HG03159 (cell line): Measurements from ENCODE around the gene SLC2A6.

Experiments used
- ATAC-seq: cut with Tn5 transposase; IDR thresholded peaks from one replicate; pipeline ENCODE4 v1.9.1; 2021; ENCODE audit warnings: mild to moderate bottlenecking, moderate library complexity; ENCODE audit not compliant: unreplicated experiment

Gene SLC2A6

DNA sequence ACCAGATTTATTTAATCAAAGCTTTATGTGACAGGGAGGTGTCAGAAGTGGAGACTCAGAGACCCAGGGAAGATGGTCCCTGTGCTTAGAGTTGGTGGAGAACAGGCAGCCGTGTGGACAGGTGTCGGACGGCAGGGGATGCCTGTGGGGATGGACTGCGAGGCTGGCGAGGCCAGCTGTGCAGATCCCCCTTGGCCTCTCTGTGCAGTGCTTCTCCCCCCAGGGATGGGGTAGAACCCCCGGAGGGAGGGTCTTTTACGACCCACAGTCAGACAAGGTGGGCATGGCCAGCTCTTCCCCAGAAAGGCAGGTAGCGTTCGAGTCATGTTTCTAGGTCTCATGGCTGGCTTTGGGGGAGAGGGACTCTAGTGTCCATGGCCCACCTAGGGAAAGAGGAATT lies 4.7 kb upstream of the SLC2A6 start:
- ATAC-seq, result no peak

DNA sequence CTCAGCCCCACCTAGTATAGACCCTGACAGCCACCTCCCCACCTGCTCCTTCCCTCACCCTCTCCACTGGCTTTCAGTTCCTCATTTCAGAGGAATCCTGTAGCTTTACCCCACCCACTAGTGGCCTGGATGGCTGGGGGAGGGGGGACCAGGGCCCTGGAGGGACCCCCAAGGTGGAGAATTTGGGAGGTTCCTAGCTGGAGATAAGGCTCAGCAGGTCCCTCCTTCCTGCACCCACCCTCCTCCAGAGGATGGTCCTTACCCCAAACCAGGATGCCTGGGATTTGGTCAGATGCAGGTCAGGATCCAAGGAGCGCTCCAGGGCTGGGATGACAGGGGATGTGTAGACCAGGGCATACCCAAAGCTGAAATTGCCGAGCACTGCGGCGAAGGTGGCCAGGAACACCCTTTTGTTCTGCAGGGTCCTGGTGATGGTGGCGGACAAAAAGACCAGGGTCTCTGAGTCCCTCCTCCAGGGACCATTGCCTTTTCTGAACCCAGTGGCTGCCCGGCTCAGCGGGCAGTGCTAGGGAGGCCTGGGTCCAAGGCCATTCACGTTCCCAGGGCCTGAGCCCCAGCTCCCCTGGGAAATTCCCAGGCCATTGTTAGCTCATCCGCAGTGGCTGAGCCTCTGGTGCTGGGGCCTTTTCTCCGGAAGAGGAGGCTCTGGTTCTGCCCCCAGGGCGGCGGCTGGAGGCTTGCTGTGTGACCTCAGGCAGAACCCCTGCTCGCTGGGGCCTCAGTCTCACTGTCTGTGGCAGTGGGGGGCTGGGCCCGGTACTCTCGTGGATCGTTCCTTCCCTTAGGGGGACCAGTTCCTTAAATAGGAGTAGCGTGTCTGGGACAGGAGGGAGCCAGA lies 678 bp downstream of the SLC2A6 start:
- ATAC-seq, result peak; percentile 36

DNA sequence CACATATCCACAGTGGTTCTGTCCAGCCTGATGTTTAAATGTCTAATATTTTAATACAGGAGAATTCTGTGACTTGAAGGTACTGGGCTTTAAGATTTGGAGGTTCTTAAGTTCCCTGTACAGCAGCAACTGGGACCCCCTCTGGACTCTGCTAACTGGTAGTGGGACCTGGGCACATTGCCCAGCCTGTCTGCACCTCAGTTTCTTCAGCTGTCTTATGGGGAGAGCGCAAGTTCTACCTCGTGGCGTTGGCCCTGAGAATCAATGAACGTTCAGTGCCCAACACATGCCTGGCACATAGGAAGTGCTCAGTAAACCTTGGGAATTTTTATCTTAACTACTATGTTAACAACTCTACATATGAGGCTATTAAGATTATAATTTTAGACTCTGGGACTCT lies 1.4 kb downstream of the SLC2A6 start:
- no peak for ATAC-seq

DNA sequence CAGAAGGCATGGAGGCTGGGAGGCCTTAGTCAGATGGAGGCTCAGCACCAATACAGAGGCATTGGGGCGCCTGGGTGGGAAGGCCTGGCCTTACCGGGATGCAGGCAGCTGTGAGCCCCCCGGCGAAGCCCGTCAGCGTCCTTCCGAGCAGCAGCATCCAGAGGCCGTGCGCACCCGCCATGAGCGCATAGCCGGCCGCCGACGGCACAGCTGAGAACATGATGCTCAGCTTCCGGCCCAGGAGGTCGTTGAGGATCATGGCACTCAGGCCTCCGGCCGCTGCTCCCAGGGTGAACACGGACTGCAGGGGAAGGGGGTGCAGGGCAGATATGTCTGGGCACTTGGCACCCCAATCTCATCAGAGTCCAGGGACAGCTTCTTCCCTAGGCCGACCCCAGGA lies 2.0 kb downstream of the SLC2A6 start:
- ATAC-seq, result no peak

DNA sequence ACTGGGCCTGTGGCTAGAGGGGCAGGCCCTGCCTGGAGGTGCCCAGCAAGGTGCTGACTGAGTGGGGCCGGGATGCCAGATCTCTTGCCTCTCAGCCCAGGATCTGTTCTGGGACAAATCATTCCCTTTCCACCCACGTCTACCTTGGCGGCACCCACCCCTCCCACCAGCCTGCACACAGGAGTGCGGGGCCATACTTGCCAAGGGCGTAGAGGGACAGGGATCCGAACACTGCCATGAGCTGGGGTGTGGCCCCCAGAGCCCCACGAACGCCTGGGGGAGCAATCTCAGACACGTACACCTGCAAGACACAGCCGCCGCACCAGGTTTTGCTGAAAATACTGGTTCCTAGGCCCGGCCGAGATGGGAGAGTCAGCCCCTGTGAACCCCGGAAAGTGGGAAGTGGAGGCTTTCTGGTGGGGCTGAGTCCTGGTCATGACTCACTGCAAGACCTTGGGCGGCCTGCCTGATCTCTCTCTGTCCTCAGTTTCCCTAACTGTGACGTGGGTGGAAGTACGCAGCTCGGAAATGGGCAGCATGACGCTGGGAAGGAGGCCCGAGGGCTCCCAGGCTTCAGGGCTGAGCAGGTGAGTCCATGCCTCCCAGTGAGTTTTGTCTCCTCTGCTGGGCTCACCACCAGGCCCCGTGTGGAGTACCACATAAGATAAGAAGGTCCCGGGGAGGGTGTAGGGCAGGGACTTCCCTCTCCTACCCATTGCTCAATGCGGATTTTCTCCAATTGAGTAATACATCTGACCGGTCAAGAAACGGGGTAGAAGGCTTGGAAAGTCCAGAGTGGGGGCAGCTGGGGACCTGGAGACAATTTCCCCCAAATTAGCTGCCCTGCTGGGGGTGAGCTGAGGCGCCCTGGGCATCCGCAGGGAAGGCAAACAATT lies 2.6 kb downstream of the SLC2A6 start:
- ATAC-seq, result no peak

DNA sequence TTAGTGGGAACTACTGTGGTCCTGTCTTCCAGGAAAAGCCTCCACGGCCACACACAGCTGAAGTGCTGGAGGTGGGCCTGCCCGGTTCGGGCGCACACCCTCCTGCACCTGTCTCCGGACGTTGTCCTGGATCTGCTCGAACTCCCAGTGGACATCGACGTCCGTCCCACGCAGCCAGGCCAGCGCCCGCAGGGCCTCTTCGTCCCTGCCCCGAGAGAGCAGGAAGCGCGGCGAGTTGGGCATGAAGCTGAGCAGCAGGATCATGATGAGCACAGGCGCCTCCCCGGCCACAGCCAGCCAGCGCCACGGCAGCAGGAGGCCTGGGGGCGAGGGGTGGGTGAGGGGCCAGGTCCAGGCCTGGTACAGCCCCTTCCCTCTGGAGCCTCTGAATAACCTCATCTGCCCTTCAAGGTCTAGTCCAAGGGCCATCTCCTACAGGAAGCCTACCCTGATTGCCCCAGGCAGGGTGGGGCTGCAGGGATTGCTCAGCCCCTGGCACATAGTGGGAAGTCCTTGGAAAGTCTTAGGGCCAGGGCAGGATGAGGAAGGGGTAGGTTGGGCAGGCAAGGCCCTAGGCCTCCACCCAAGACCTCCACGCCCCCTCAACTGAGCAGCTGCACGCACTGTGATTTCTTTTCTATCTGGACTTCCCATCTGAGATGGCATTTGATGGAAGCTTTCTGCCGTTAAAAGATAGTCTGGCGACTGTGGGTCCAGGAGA lies 3.4 kb downstream of the SLC2A6 start:
- ATAC-seq, result no peak

DNA sequence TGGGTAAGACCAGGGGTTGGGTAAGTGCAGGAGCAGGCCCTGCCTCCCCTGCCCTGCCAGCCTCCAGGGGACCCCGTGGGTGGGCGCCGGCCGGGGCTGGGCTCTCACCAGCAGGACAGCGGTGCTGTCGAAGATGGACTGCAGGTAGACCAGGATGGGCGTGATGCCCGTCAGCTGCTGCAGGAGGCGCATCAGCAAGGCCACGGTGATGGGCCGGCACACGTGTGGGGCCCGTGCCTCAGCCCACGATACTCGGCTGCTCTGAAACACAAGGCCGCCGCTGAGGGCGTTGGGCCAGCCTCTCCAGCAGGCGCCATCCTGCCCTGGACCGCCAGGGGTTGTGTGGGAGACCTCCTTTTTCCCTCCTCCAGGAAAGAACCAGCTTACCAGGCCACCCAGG lies 4.0 kb downstream of the SLC2A6 start:
- ATAC-seq, result no peak

DNA sequence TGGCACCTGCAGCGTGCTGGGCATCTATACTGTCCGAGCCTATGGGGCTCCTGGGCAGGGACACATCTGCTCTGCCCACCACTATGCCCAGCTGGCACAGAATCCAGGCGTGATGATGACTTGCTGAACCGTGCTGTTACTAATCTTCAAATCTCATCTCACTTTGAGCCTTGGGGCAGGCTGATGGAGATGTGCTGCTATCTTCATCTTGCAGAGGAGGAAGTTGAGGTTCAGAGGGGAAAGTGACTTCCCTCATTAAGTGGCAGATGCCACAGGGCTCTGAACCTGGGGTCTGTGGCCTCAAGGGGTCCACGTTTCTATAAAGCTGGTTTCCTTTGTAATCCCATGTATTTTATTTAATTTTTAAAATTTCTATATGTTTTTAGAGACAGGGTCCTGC lies 4.7 kb downstream of the SLC2A6 start:
- no peak for ATAC-seq

DNA sequence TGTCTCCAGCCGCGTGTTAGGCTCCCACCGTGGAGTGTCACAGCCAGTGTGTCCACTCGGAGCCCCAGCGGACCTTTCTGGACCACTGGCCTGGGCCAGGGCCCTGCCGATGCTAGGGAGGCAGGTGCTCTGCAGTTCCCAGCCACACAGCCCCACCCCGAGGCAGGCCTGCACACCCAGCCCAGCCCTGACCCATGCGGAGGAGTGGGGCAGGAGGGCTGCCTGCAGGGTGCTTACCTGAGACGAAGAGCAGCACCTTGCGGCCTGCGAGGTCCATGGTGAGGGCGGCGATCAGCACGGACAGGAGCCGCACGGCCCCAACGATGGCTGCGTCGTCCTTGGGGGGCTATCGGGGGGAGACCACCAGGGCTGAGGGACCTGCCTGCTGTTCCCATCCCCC lies 5.2 kb downstream of the SLC2A6 start:
- no peak for ATAC-seq

DNA sequence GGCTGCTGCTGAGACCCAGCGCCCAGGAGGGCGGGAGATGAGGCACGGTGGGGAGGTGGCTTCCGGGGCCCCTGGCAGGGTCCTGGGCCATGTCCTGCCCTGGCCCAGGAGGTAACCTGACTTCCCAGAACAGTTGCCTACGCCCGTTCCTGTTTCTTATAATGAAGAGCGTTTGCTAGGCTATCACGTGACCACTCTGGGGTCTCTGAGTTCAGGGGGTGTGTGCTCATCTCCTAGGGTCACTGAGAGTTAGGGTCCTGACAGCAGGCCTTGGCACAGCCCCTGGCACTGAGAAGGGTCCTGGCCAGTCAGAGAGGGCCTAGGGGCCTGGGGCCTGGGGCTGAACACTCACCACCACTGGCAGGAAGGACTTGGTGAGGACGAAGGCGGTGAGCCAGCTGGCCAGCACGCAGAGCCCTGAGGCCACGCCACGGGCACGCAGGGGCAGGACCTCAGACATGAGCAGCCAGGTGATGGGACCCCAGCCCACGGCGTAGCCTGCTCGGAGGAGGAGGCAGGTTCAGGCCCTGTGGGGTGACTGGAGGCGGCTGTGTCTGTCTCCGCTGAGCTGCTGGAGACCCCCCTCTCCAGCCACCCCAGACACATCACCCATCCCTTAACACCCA lies 6.0 kb downstream of the SLC2A6 start:
- ATAC-seq, result no peak

DNA sequence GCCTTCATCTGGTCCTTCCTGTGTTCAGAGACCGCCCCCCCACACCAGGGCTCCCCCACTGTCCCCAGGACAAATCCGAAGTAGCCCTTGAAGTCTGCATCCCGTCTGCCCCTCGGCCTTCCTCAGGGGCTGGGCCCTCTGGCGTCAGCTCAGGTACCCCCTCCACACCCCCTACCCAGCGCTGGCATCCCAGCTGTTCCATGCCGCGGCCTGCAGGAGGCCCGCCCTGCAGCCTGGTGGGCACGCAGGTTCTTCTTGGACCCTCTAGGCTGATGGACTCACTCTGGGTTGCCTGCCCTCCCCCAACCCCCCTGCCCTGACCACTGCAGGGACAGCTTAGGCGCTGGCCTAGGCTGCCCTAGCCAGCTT lies 6.6 kb downstream of the SLC2A6 start:
- no peak for ATAC-seq

DNA sequence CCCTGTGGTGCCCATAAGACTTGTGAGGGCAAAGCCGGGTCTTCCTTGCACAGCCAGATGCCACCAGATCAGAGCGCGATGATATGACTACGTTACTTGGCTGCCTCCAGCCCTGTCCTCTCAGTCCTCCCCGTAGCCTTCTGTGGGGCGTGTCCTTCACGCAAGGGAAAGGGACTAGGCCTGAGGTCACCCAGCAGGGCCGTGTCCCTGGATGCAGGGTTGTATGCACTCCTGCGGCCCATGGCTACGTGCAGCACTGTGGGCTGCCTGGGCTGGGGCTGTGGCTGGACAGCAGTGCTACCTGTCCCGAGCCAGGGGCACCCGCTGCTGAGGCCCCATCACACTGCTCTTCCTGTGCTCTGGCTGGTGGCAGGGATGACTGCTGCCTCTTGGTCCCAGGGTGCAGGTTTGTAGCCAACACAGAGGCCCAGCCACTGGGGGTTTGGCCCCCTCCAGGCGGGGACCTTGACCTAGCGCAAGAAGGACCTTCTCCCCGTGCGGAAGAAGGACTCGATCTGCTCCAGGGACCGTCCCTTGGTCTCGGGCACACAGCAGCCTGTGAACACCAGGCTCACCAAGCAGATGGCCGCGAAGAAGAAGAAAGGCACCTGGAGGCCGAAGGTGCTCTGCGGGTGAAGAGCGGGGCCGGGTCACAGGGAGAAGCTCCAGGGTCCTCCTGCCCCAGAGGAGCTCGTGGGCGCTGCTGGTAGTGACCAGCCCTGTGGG lies 7.2 kb downstream of the SLC2A6 start:
- ATAC-seq, result no peak

DNA sequence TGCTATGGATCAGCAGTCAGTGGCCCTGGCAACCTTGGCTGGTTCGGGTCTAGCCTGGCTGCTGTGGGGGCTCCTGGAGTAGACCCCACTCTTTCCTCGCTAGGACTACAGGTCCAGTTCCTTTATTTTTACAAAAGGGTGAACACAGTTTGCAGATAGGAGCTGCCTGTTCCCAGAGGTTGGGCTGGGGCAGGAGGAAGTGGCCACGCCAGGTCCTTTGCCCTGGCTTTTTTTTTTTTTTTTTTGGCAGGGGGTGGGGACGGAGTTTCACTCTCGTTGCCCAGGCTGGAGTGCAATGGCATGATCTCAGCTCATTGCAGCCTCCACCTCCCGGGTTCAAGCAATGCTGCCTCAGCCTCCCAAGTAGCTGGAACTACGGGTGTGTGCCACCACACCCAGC lies 7.9 kb downstream of the SLC2A6 start:
- ATAC-seq, result no peak

DNA sequence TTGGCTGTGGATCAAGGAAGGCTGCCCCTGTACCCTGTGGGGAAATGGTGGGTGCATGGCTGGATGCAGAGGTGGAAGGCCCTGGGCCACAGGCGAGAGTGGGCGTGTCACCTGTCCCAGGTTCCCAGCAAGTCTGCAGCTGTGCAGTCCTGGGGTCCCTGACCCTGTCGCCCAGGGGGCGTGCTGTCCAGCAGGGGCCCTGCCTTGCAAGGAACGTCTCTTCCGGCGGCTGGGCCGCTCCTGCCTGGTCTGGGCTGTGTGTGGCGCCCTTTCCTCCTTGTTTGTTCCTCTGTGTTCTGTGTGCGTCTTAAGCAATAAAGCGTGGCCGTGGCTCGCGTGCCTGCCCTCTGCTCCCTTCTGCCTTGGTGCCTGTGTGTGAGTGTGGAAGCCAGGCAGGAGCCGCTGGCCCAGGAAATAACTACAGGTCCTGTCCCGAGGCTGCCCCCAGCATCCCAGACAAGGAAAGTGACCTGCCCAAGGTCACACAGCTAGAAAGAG lies 8.4 kb downstream of the SLC2A6 start:
- no peak for ATAC-seq

DNA sequence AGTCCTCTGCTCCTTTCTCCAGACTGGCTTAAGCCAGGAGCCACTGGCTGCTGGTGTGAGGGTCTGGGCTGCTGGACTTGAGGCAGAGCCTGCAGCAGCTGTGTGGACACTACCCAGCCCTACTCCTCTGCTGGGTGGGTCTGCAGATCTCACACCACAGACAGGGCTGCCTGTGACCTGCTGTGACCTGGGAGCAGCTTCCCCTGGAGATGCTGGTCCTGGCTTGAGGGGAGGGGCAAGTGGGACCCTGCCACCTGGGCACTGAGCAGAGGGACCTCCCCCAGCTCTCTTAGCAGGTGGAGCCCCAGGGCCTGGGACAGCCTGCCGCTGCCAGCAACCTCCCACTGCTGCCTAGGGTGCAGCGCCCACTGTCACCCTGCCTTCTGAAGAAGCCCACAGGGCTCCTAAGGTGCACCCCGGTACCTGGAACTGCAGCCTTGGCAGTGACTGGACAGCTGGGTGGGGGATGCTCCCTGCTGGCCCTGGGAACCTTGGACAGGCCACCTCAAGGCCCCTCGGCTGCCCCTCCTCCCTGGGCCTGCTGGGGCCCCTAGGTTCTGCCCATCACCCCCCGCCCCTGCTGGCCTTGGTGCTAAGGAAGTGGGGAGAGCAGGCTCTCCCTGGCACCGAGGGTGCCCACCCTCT lies 10.0 kb downstream of the SLC2A6 start:
- no peak for ATAC-seq

DNA sequence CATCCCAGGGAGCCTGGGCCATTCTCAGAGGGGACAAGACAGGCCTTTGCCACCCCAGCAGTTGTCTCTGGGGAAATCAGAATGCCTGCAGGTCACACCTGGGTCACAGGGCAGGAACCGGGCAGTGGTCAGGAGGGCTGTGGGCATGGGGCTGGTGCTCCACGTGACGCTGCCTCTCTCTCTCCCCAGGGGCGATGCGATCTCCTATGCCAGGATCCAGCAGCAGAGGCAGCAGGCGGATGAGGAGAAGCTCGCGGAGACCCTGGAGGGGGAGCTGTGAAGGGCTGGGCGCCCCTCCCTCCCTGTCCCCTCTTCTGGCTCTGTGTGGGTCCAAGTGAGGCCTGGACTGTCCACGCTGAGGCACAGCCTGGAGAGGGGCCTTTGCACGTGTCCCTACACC lies 10.5 kb downstream of the SLC2A6 start:
- no peak for ATAC-seq

DNA sequence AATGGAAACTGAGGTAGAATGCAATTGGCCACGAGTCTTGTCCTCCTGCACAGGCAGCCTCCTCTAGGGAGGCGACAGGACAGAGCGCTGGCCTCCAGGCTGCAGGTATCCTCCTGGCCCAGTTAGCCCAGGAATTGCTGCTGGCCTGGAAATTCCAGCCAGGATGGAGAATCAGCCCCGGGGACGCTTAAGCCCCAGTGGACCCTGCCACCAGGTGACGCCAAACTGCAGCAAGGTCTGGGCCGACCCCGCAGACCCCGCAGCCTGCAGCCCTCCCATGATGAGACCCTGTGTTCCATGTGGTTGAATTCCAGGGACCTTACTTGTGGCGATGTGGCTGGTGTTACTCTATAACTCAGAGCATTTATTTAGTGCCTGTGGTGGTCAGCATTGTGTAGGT lies 11.8 kb downstream of the SLC2A6 start:
- no peak for ATAC-seq

DNA sequence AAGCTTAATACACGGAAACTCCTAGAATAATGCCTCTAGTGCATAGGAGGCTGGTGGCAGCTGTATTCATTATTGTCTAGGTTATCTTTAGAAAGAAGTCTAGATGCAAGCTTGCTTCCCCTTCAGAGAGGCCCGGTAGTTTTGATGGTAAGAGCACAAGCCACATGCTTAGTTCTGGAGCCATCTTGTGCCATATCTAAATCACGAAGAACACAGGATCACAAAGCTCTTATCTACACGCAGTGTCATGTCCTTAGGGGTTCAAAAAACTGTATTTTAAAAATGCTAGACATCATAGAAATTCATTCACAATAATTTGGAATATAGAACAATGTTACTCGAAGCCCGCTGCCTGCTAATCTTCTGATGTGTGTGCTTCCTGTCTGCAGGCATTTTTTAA lies 12.9 kb downstream of the SLC2A6 start:
- ATAC-seq, result no peak

DNA sequence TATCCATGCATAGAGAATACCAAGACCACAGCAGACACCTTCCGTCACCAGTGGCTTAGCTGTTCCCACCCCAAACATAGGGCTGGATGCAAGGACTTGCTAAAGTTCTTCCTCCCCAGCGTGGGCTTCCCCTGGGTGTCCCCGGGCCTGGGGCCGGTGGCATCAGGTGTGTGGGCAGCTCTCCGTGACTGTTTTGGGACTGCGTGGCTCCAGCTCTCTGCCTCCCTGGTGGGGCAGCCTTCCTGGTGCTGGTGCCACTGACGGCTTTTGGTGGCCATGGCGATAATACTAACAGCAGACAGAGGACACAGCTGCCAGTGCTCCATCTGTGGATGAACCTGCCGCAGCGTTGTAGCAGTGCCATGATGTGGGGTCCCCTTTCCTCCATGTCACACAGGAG lies 14.3 kb downstream of the SLC2A6 start:
- ATAC-seq, result no peak
